GM21526 (cell line): Measurements from ENCODE around the gene AREL1.

Experiments used
- ATAC-seq: cut with Tn5 transposase; IDR thresholded peaks from one replicate; pipeline ENCODE4 v1.9.1; 2021; ENCODE audit warnings: moderate library complexity; ENCODE audit not compliant: unreplicated experiment, low FRiP score

Gene AREL1

DNA sequence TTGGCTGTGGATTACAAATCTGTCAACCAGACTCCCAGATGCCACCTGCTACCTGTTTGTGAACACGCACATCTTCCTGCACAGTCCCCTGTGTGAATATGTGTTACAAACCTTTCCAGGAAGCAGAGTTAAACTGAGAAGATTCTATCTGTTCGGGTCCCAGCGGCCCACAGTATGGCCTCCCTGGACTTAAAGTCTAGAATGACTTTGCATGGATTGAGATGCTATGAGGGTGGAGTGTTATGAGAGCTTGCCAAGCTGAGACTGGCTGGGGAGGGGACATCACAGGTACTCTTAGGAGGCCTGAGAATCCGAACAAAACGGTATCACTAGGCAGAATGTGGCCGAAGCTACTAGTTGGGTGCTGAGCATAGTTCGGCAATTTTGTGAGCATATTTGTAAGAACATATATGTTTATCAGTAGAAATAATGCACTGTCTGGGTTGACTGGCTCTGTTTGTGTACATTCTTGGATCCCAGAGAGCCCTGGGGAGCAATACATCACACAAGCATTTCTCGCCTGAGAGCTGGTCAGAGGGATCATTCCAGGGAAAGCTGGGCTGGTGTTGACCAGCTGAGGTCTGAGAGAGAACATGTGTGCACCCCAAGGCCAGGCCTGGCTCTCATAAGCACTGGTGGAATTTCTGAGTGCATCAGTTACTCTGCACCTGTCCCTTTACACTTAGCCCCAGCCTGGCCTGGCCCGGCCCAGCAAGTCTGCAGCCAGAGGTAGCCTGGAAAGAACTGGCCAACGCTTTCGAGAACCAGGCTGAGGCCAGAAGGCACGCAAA, 71.1 kb downstream of the AREL1 start:
- no peak for ATAC-seq

- no peak for ATAC-seq
Observed at GRCh38 chr14:74638966-74639365, 73.9 kb downstream of the AREL1 start.

GRCh38 chr14:74638066-74638465, 74.8 kb downstream of the AREL1 start:
- ATAC-seq, result no peak

GRCh38 chr14:74637178-74637550, 75.7 kb downstream of the AREL1 start:
- no peak for ATAC-seq

DNA sequence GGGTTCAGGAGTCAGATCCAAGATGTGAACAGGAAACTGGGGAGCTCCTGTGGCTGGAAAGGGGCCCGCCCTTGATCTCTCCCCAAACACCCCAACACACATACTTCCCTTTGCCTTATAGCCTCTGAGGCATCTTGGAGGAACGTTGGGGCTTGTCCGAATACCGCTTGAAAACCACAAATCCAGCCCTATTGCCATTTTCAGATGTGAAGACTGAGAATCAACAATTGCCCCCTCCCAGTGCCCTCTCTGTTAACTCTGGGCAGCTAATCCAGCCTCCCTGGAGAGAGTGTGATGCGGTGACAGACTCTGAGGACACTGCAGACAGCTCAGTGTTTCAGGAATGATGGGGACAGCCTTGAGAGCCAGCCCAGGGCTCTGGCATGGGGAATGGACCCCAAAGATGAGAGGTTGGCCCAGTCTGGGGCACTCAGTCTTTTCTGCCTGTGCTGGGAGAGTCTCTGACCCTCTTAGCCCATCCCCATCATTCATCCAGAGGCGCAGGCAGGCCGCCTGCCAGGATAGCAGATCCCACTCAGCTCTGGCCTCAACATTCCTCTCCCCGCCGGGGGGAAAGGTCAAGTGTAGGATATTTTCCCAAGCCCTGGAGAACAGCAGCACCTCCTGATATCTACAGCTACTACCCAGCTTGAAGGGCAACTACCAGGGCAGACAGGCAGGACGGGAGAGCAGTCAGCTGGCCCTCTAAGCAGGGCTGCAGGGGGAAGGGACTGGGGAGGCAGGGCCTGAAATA, 76.3 kb downstream of the AREL1 start:
- no peak for ATAC-seq

DNA sequence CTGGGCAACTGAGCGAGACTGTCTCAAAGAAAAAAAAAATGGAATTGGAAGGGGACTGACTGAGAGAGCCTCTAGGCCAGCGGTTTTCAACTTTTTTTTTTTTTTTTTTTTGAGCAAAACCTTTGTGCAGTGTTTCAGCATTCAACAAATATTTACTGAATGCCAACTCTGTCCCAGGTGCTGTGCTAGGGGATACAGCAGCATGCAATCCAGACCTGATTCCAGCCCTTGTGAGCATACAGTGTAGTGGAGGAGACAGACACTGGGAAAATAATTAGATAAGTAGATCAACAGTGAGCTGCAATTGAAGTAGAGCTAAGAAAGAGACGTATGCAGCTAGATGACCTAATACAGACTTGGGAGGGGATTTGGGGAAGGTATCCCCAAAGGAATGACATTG, 77.0 kb downstream of the AREL1 start:
- no peak for ATAC-seq

DNA sequence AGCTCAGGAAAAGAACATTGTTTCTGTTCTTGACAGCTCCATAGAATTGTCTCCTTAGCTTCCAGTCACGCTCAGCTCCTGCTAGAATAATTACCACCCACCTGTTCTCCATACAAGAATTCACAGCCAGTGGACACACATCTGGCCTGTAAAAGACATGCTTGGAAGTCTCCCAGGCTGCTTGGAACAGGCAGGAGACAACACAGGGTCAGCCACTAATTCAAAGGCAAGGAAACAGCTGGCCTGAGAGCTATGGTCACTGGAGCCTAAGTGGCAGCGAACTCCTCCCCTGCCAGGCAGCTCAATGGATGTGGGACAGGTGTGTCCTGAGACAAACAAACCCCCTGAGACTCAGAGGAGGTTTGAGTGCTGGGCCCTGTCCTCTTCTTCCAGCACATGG, 77.9 kb downstream of the AREL1 start:
- no peak for ATAC-seq

DNA sequence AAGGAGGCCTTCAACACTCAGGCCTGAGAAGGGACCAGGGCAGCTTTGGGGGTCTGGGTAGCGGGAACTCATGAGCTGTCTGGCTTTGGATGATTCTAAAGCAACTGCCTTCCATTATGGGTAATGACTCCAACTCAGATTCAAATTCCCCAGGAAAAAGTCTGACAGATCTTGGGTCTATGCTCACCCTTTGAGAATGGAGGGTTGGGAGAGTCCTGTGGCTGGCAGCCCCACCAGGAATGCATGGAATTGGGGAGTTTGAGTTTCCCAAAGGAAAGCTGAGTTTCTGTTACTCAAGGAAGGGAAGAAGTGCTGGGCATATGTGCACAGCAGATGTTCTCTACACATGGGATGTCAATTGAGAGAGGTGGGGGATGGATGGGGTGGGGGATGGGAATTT, 78.4 kb downstream of the AREL1 start:
- ATAC-seq, result no peak

GRCh38 chr14:74630881-74631690, 81.8 kb downstream of the AREL1 start:
- no peak for ATAC-seq

- ATAC-seq, result no peak
Observed at GRCh38 chr14:74628418-74628817, 84.5 kb downstream of the AREL1 start.

GRCh38 chr14:74627076-74627475, 85.8 kb downstream of the AREL1 start:
- no peak for ATAC-seq

DNA sequence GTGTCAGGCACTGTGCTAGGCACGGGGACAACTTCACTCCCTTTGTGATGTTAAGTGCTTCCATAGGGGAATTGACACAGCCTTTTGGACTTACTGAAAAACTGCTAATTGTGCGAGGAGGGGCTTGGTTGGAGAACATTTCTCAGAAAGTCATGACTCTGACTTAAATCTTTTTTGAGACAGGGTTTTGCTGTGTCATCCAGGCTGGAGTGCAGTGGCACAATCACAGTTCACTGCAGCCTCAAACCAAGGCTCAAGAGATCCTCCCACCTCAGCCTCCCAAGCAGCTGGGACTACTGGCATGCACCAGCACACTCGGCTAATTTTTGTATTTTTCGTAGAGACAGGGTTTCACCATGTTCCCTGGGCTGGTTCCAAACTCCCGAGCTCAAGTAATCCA, 90.6 kb downstream of the AREL1 start:
- ATAC-seq, result no peak

GRCh38 chr14:74621556-74621955, 91.3 kb downstream of the AREL1 start:
- ATAC-seq, result no peak

DNA sequence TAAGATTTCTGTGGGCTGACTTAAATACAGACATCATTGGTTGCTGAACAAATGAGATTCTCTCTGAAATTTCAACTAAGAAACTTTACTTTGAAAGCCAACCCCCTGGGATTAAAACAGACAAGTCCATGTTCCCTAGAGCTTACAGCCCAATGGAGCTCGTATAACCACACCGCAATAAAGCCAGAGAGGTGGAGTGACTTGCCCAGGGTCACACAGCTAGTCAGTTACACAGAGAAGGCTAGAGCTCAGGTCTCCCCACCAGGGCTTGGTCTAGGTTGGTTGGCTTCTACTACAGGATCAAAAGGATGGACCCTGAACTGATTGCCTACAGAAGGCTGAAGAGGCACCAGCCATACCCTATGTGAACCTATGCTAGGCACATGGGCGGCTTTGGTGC, 92.0 kb downstream of the AREL1 start:
- ATAC-seq, result no peak

DNA sequence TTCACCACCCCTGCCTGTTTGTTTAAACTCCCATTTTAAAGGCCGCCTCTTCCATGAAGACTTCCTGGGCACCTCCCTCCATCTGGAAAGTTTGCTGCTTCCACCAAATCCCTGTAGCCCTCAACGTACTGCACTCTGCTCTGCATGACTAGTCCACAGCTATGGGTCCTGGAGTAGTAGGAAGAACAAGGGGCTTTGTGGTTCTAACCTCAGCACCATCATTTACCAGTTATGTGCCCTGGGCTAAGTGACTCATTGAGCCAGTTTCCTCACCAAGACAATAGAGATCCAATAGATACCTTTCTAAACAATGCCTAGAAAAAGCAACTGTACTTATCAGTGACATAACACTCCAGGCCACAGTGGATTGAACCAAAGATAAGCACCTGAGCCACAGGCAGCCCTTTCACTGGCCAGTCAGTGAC, 92.4 kb downstream of the AREL1 start:
- ATAC-seq, result no peak

GRCh38 chr14:74619672-74620131, 93.2 kb downstream of the AREL1 start:
- ATAC-seq, result no peak

DNA sequence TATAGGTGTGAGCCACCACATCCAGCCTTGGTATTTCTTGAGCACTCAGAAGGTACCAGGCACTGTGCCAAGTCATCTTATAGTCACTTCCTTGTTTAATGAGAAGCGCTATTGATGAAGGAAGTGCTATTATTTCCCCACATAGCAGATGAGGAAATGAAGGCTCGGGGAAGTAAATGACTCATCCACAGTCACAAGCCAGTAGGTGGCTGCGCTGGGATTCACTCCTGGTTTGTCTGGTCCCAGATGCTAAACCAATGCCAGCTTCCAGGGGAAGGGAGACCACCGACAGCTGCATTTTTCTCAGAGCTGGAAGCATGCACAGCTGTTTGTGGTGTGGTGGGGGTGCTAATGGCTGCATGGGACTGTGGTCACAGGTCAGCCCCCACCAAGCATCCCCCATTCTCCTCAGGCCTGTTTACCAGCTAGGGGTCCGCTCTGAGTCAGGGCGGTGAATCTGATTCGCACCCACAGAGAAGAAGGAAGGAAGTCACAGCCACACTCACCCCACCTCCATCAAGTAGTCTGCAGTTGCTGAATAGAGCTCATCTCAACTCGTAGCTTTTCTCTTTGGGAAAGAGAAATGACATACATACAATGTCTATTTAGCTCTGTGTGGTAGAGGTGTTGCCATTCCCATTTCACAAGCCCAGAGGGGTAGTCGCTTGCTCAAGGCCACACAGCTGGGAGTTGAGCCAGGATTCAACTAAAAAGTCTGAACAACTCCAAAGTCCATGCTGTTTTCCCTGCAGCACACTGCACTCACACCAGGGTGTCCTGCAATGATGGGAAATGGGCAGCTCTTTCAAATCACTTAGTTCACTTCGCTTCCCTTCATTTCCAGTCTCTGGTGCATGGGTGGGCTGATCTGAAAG, 94.6 kb downstream of the AREL1 start:
- no peak for ATAC-seq

GRCh38 chr14:74616996-74617700, 95.7 kb downstream of the AREL1 start:
- no peak for ATAC-seq

DNA sequence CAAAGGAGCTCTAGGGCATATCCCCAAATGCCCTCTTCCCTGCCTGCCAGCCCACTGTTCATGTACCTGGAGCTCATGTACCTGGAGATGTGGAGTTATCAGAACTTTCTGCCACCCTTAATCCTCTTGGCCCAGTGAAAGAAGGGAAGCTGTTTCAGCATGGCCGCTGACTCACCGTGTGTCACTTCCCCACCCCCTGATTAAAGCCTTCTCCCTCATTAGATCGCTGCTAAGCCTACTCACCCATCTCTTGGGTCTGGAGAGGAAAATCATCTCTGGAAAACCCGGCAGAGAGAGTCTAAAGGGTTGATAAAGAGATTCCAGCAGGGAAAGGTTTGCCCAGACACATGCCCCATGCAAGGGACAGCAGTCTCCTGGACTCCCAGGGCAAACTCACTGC, 96.4 kb downstream of the AREL1 start:
- no peak for ATAC-seq

DNA sequence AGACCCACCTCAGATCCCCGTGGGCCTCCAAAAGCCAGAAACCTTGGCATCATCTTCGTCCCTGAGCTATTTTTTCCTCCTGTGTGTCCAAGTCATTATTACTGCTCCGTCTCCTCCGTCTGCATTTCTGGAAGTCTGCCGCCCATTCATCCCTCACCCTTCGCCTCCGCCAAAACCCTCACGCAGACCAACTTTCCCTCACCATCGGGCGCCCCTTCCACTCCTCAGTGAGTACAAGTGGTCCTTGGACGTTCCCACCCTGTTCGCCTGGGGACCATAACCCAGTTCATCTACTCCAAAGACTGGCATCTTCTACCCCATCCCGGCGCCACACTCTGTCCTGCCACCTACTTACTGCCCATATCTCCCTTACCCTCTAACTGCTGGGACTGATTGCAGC, 97.1 kb downstream of the AREL1 start:
- ATAC-seq, result no peak
